Right hindlimb (tissue), 1 donor: ENCODE measurements around the gene DUSP18.
"Not testable (repeated sequence)": the region's sequence is repeated elsewhere in the genome, so short reads cannot be mapped to it uniquely, and the experiment has no call there.

Experiments
- DNase-seq: peaks from one replicate; pipeline ENCODE4 v3.0.0-alpha.2; 2018

DUSP18 gene

GRCh38 chr22:30676565-30676964 is 8.9 kb upstream of the DUSP18 start:
- not testable (repeated sequence) for DNase-seq

- DNase-seq, result no peak
These were observed 7.8 kb upstream of the DUSP18 start for GRCh38 chr22:30675436-30675835.

- DNase-seq, result no peak
These were observed 6.8 kb upstream of the DUSP18 start for GRCh38 chr22:30674482-30674881.

- no peak for DNase-seq
These were observed 5.5 kb upstream of the DUSP18 start for GRCh38 chr22:30673136-30673535.

GRCh38 chr22:30671071-30671470 is 3.4 kb upstream of the DUSP18 start:
- DNase-seq, result no peak

- no peak for DNase-seq
These were observed 673 bp upstream of the DUSP18 start for GRCh38 chr22:30668386-30668710.

GRCh38 chr22:30667107-30667493 is 575 bp downstream of the DUSP18 start:
- DNase-seq, result no peak

GRCh38 chr22:30665786-30666185 is 1.9 kb downstream of the DUSP18 start:
- DNase-seq, result no peak

- DNase-seq, result no peak
These were observed 2.4 kb downstream of the DUSP18 start for GRCh38 chr22:30665266-30665665.

- DNase-seq, result no peak
These were observed 2.9 kb downstream of the DUSP18 start for GRCh38 chr22:30664798-30665197.

GRCh38 chr22:30662040-30662439 is 5.6 kb downstream of the DUSP18 start:
- DNase-seq, result no peak

- no peak for DNase-seq
These were observed 12.1 kb downstream of the DUSP18 start for GRCh38 chr22:30655532-30655931.

GRCh38 chr22:30654361-30654760 is 13.3 kb downstream of the DUSP18 start:
- DNase-seq, result no peak

- DNase-seq, result no peak
These were observed 14.8 kb downstream of the DUSP18 start for GRCh38 chr22:30652852-30653251.

GRCh38 chr22:30650508-30651116 is 17.1 kb downstream of the DUSP18 start:
- no peak for DNase-seq

GRCh38 chr22:30649430-30650007 is 18.2 kb downstream of the DUSP18 start:
- no peak for DNase-seq

GRCh38 chr22:30648825-30649224 is 18.9 kb downstream of the DUSP18 start:
- no peak for DNase-seq

- no peak for DNase-seq
These were observed 20.1 kb downstream of the DUSP18 start for GRCh38 chr22:30647536-30647935.

GRCh38 chr22:30646518-30647160 is 21.0 kb downstream of the DUSP18 start:
- no peak for DNase-seq

- DNase-seq, result no peak
These were observed 24.4 kb downstream of the DUSP18 start for GRCh38 chr22:30643055-30643875.

- DNase-seq, result no peak
These were observed 26.7 kb downstream of the DUSP18 start for GRCh38 chr22:30640839-30641430.

GRCh38 chr22:30640361-30640760 is 27.3 kb downstream of the DUSP18 start:
- DNase-seq, result no peak

- DNase-seq, result no peak
These were observed 30.0 kb downstream of the DUSP18 start for GRCh38 chr22:30637701-30638114.
